OCI-LY7 (cell line): ENCODE data around the gene KCNJ9. TPM values are rescaled to one million over a fixed set of nuclear protein-coding genes. Genes with fewer than 3 reads are reported as not detected.

Source experiments
- BruUV-seq: library from RNA; stranded (reverse); fragments of 400-500 nt; replicated peaks from 2 replicates; lab custom pipeline; 2021; lab: Mats Ljungman, UMichigan
- CTCF ChIA-PET: fragments of 300-600 bp; sonication (Branson Sonifier 250); formaldehyde crosslinking; loops from one replicate; lab custom pipeline; 2022; ENCODE audit warnings: antibody characterized with exemption; ENCODE audit not compliant: unreplicated experiment; lab: Charles Lee
- POLR2A ChIA-PET: fragments of 300-600 bp; sonication (Branson Sonifier 250); formaldehyde crosslinking; loops from one replicate; lab custom pipeline; 2022; ENCODE audit warnings: antibody characterized with exemption; lab: Charles Lee
- DNase-seq: peaks from one replicate; pipeline ENCODE4 v3.0.0-alpha.2; 2015; ENCODE audit warnings: low spot score
- H2AFZ ChIP-seq: fragments of 200-600 bp; sonication (generic), shearing (Covaris generic); 2 replicates; pipeline ENCODE4 v1.6.1; 2014; ENCODE audit warnings: mild to moderate bottlenecking, antibody characterized with exemption, low read length, moderate library complexity
- H3K27ac ChIP-seq: fragments of 200-600 bp; sonication (generic); 2 replicates; pipeline ENCODE4 v1.5.1; 2014; ENCODE audit warnings: mixed run types, low read depth, mild to moderate bottlenecking, moderate library complexity, low read length, inconsistent platforms; ENCODE audit not compliant: poor library complexity, severe bottlenecking
- H3K36me3 ChIP-seq: fragments of 200-600 bp; sonication (generic); 2 replicates; pipeline ENCODE4 v1.6.1; 2014; ENCODE audit warnings: mild to moderate bottlenecking, antibody characterized with exemption, low read length, moderate library complexity, mixed read lengths; ENCODE audit not compliant: insufficient read depth
- H3K4me1 ChIP-seq: fragments of 200-600 bp; sonication (generic); 2 replicates; pipeline ENCODE4 v1.5.1; 2014; ENCODE audit warnings: mild to moderate bottlenecking, low read length; ENCODE audit not compliant: insufficient read depth, poor library complexity, severe bottlenecking
- H3K4me2 ChIP-seq: fragments of 200-600 bp; sonication (generic); 2 replicates; pipeline ENCODE4 v1.6.1; 2014; ENCODE audit warnings: mild to moderate bottlenecking, low read length
- H3K4me3 ChIP-seq: fragments of 200-600 bp; sonication (generic); 2 replicates; pipeline ENCODE4 v1.5.1; 2014; ENCODE audit warnings: mild to moderate bottlenecking, low read depth, low read length; ENCODE audit not compliant: poor library complexity, severe bottlenecking
- H3K79me2 ChIP-seq: fragments of 200-600 bp; sonication (generic); 2 replicates; pipeline ENCODE4 v1.6.1; 2016; ENCODE audit warnings: low read depth, mild to moderate bottlenecking, low read length, moderate library complexity, mixed read lengths; ENCODE audit not compliant: insufficient read depth
- H3K9me2 ChIP-seq: fragments of 200-600 bp; sonication (generic); 2 replicates; pipeline ENCODE4 v1.6.1; 2016; ENCODE audit warnings: mild to moderate bottlenecking, low read length, mixed read lengths; ENCODE audit not compliant: insufficient read depth
- H3K9me3 ChIP-seq: fragments of 200-600 bp; sonication (generic); 2 replicates; pipeline ENCODE4 v1.6.1; 2014; ENCODE audit warnings: mild to moderate bottlenecking, mixed run types, low read length, mixed read lengths
- H4K20me1 ChIP-seq: fragments of 200-600 bp; sonication (generic); 2 replicates; pipeline ENCODE4 v1.6.1; 2014; ENCODE audit warnings: mild to moderate bottlenecking, antibody characterized with exemption, low read length, moderate library complexity, mixed read lengths; ENCODE audit not compliant: insufficient read depth
- CTCF ChIP-seq: fragments of 200-600 bp; sonication (generic); conservative IDR thresholded peaks from 2 replicates; pipeline ENCODE4 v1.5.1; 2014; ENCODE audit warnings: mild to moderate bottlenecking, antibody characterized with exemption, low read length, moderate library complexity, mixed read lengths
- EZH2phosphoT487 ChIP-seq: fragments of 200-600 bp; sonication (generic); IDR thresholded peaks from 2 replicates; pipeline ENCODE4 v1.6.1; 2018; ENCODE audit warnings: low read depth, borderline replicate concordance, mild to moderate bottlenecking, mixed run types, antibody characterized with exemption, low read length, moderate library complexity, mixed read lengths
- intact Hi-C: fragments of 100-400 bp; cut with micrococcal nuclease; formaldehyde crosslinking; loops from one replicate; pipeline ENCODE4 v1.10.0; 2022; ENCODE audit not compliant: unreplicated experiment
- total RNA-seq, 2 experiments: library from RNA; depleted of rRNA in 1 of 2; stranded (reverse); fragments of >200 nt in 1 of 2; shearing (Covaris generic) in 1 of 2; gene quantifications; 2 replicates each; pipeline ENCODE4 v1.2.3, GENCODE V29; 2014 to 2022

The KCNJ9 gene
- total RNA-seq, 2 experiments from 2014 or later, result not detected

- H3K27ac ChIP-seq, result no peak overlapping the region
- TF ChIP-seq EZH2phosphoT487, result no peak
- TF ChIP-seq CTCF, result no peak
- POLR2A ChIA-PET, result interaction anchor here (1.1 to 1.5 kb wide), 5 partner anchors 8 to 242 kb away, joined by 4 to 9 read pairs (median 5); no protein-coding TSS in a partner anchor
Measured at GRCh38 chr1:160101717-160102522, 20.6 kb downstream of the KCNJ9 start.

GRCh38 chr1:160103658-160104408 lies 22.5 kb downstream of the KCNJ9 start:
- Histone ChIP-seq H3K9me2 (no peaks in the 10 kb centered on the region), H3K4me3 (no peak overlapping the region), H3K4me1 (peaks cover 26% of the 10 kb centered on the region), H2AFZ (no peak overlapping the region; the same call in 1 of the 2 replicates), H3K27ac (no peak overlapping the region), H3K36me3 (no peaks in the 10 kb centered on the region), H3K79me2 (no peaks in the 10 kb centered on the region), H3K9me3 (no peaks in the 10 kb centered on the region), H4K20me1 (no peaks in the 10 kb centered on the region), H3K4me2 (no peak overlapping the region)
- intact Hi-C loops, result no loop called here
- ChIA-PET POLR2A (interaction anchor here (0.6 to 0.7 kb wide), 3 partner anchors 48 to 569 kb away, joined by 3 to 4 read pairs (median 3); partner anchors contain the start of gene ATP1A4), CTCF (interaction anchor here (1.0 to 2.2 kb wide), 2 partner anchors 148 to 187 kb away, joined by 4 to 8 read pairs; no protein-coding TSS in a partner anchor)
- no peak for DNase-seq
- BruUV-seq, result no TSS peak
- no peak for TF ChIP-seq CTCF
- no peak for TF ChIP-seq EZH2phosphoT487

More at GRCh38 chr1:160101717-160102522, 20.6 kb downstream of the KCNJ9 start:
- intact Hi-C loops, result loop anchor here (1.0 kb wide), 5 partner anchors 91 to 274 kb away; partner anchors contain the start of gene PEX19
- Histone ChIP-seq H3K4me1 (peaks cover 34% of the 10 kb centered on the region), H3K9me3 (no peaks in the 10 kb centered on the region), H3K4me3 (no peak overlapping the region), H3K36me3 (no peaks in the 10 kb centered on the region), H3K9me2 (no peaks in the 10 kb centered on the region), H4K20me1 (no peaks in the 10 kb centered on the region), H3K4me2 (peak overlapping the region; percentile 42; the same call in 1 of the 2 replicates), H3K79me2 (peaks cover 8% of the 10 kb centered on the region; the same call in 1 of the 2 replicates), H2AFZ (peak overlapping the region; percentile 84; the same call in 1 of the 2 replicates)
- no peak for DNase-seq
- no TSS peak for BruUV-seq
- CTCF ChIA-PET, result interaction anchor here (0.6 to 1.1 kb wide), 4 partner anchors 15 to 275 kb away, joined by 3 to 8 read pairs (median 4); no protein-coding TSS in a partner anchor
